GM12878 (cell line): ENCODE measurements around the gene SLC39A5. TPM values are rescaled to one million over a fixed set of nuclear protein-coding genes. Genes with fewer than 3 reads are reported as not detected.

ENCODE experiments used
- BHLHE40 ChIP-seq, 2 experiments: fragments of 450-650 bp in 1 of 2; IDR thresholded peaks; 2 replicates each; pipeline ENCODE4 v1.6.1; 2011 to 2017; ENCODE audit warnings: low read depth in 2 of 2, borderline replicate concordance in 1 of 2, improper control_type of control experiment in 1 of 2, low read length in 1 of 2, mild to moderate bottlenecking in 1 of 2
- EGR1 ChIP-seq, 2 experiments: IDR thresholded peaks; 1 replicate in 1 of 2; 2 replicates in 1 of 2; pipeline ENCODE4 v1.6.1; 2011 to 2012; ENCODE audit warnings: low read depth in 2 of 2, low read length in 2 of 2, borderline replicate concordance in 1 of 2, mild to moderate bottlenecking in 1 of 2, moderate library complexity in 1 of 2
- LARP7 ChIP-seq: fragments of 450-650 bp; IDR thresholded peaks from 2 replicates; pipeline ENCODE4 v1.6.1; 2017; ENCODE audit warnings: mild to moderate bottlenecking
- MAX ChIP-seq: IDR thresholded peaks from 2 replicates; pipeline ENCODE4 v1.6.1; 2012; ENCODE audit warnings: low read depth, low read length, improper control_type of control experiment
- MXI1 ChIP-seq: fragments of 150-350 bp; IDR thresholded peaks from 2 replicates; pipeline ENCODE4 v1.6.1; 2011; ENCODE audit warnings: low read depth, mild to moderate bottlenecking, inconsistent platforms, low read length, improper control_type of control experiment
- NR2C1 ChIP-seq: fragments of 450-650 bp; IDR thresholded peaks from 2 replicates; pipeline ENCODE4 v1.6.1; 2017; ENCODE audit warnings: antibody characterized with exemption, mild to moderate bottlenecking, moderate library complexity
- NR2F1 ChIP-seq: fragments of 450-650 bp; conservative IDR thresholded peaks from 2 replicates; pipeline ENCODE4 v1.6.1; 2017; ENCODE audit warnings: mild to moderate bottlenecking
- SMARCA5 ChIP-seq: fragments of 450-650 bp; IDR thresholded peaks from 2 replicates; pipeline ENCODE4 v1.6.1; 2017; ENCODE audit warnings: mild to moderate bottlenecking
- TCF7 ChIP-seq: IDR thresholded peaks from 2 replicates; pipeline ENCODE4 v1.6.1; 2014; ENCODE audit warnings: antibody characterized with exemption, borderline replicate concordance
- ZNF24 ChIP-seq: fragments of 450-650 bp; IDR thresholded peaks from 2 replicates; pipeline ENCODE4 v1.6.1; 2017; ENCODE audit warnings: antibody characterized with exemption, mild to moderate bottlenecking
- polyA plus RNA-seq, 11 experiments: library from polyadenylated mRNA; depleted of rRNA in 4 of 11; unstranded in 6 of 11; stranded (reverse) in 5 of 11; fragments of >200 nt; fragmentation: Nextera tagmentation in 4 of 11; fragmentation: Illumina TruSeq in 1 of 11; extraction: Ambion mirVana in 4 of 11; extraction: Trizol in 1 of 11; gene quantifications; 1 replicate in 1 of 11; 2 replicates in 10 of 11; pipeline versions ENCODE4 v1.2.1 to v1.2.3, GENCODE V29; 2011 to 2016; ENCODE audit warnings: inconsistent platforms in 2 of 11, missing spikeins in 2 of 11, low read depth in 1 of 11
- total RNA-seq, 4 experiments: library from RNA; depleted of rRNA in 3 of 4; stranded (reverse); fragments of >200 nt in 3 of 4; fragmentation: Illumina TruSeq in 1 of 4; extraction: Trizol in 1 of 4; gene quantifications; 2 replicates each; pipeline versions ENCODE4 v1.2.1 to v1.2.3, GENCODE V29; 2013 to 2021
- TF ChIP-seq, protein P1 (sequence below), 3 experiments: IDR thresholded peaks in 2 of 3; conservative IDR thresholded peaks in 1 of 3; 2 replicates each; pipeline ENCODE4 v1.5.1; 2011; ENCODE audit warnings: low read depth in 3 of 3, low read length in 3 of 3, mild to moderate bottlenecking in 3 of 3, control low read depth in 2 of 3, moderate library complexity in 2 of 3, inconsistent platforms in 1 of 3, mixed read lengths in 1 of 3; ENCODE audit not compliant: control insufficient read depth in 2 of 3, insufficient read depth in 1 of 3; ENCODE audit errors: extremely low read depth in 1 of 3
- TF ChIP-seq, protein P2 (sequence below): fragments of 450-650 bp; IDR thresholded peaks from 2 replicates; pipeline ENCODE4 v1.6.1; 2017; ENCODE audit warnings: low read depth, mild to moderate bottlenecking, moderate library complexity
- TF ChIP-seq, protein P3 (sequence below): fragments of 150-350 bp; IDR thresholded peaks from 2 replicates; pipeline ENCODE4 v1.6.1; 2014; ENCODE audit warnings: mild to moderate bottlenecking, low read depth, low read length
- TF ChIP-seq, protein P4 (sequence below): IDR thresholded peaks from 2 replicates; pipeline ENCODE4 v1.6.1; 2012; ENCODE audit warnings: low read depth, low read length, improper control_type of control experiment
- TF ChIP-seq, protein P5 (sequence below): fragments of 450-650 bp; IDR thresholded peaks from 2 replicates; pipeline ENCODE4 v1.6.1; 2017; ENCODE audit warnings: mild to moderate bottlenecking, moderate library complexity

The SLC39A5 gene
- total and polyA plus RNA-seq, 10 of the 15 experiments (the other 5 are each of a cell fraction or from before 2014, with no cell fraction given): 0.15 to 0.56 (median 0.15) TPM; not detected in 7

DNA sequence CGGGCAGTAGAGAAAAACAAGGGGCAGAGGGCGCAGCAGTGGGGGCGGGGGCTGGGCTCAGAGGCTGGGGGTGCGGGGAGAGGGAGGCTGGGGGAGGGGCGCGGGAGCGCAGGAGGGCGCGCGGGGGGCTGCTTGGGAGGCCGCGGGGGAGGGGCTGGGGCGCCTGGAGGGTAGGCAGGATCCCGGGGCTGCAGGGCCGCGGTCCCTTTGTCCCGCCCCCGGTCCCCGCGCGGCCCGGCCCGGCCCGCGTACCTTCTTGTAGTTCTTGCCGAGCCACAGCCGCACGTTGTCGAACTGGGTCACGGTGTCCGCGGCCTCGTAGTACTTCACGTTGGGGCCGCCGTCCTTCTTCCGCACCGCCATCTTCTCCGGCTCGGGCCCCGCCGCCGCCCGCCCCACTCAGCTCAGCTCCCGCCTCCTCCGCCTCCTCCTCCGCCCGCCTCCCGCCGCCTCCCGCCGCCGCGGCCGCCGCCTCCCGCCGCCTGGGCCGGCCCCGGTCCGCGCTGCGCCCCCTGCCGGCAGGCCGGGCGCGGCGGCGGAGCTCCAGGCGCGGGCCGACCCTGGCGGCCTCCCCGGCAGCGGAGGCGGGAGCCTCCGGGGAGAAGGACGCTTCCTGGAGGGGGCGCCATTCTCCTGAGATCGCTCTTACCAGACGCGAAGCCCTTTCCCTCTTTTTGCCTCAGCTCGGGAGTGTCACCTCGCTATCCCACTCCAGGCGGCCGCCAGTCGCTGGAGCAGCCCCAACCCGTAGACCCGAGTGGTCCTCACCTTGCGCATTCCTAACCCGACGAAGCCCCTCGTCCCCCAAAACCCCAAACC, 40.5 kb upstream of the SLC39A5 start, which contains the start of gene SMARCC2 (continued):
- TF ChIP-seq, protein P1, sequence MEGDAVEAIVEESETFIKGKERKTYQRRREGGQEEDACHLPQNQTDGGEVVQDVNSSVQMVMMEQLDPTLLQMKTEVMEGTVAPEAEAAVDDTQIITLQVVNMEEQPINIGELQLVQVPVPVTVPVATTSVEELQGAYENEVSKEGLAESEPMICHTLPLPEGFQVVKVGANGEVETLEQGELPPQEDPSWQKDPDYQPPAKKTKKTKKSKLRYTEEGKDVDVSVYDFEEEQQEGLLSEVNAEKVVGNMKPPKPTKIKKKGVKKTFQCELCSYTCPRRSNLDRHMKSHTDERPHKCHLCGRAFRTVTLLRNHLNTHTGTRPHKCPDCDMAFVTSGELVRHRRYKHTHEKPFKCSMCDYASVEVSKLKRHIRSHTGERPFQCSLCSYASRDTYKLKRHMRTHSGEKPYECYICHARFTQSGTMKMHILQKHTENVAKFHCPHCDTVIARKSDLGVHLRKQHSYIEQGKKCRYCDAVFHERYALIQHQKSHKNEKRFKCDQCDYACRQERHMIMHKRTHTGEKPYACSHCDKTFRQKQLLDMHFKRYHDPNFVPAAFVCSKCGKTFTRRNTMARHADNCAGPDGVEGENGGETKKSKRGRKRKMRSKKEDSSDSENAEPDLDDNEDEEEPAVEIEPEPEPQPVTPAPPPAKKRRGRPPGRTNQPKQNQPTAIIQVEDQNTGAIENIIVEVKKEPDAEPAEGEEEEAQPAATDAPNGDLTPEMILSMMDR (IDR thresholded peaks at IDR 0.05 in 2 of 3, conservative IDR thresholded peaks at IDR 0.05 in 1 of 3; ENCODE audit: control insufficient read depth in 2 of 3, extremely low read depth in 1 of 3, insufficient read depth in 1 of 3, low read depth in 3 of 3, low read length in 3 of 3): peak; percentile 68 to 87 (median 72); a peak in 5 of 6 replicates
- TF ChIP-seq, protein P2, sequence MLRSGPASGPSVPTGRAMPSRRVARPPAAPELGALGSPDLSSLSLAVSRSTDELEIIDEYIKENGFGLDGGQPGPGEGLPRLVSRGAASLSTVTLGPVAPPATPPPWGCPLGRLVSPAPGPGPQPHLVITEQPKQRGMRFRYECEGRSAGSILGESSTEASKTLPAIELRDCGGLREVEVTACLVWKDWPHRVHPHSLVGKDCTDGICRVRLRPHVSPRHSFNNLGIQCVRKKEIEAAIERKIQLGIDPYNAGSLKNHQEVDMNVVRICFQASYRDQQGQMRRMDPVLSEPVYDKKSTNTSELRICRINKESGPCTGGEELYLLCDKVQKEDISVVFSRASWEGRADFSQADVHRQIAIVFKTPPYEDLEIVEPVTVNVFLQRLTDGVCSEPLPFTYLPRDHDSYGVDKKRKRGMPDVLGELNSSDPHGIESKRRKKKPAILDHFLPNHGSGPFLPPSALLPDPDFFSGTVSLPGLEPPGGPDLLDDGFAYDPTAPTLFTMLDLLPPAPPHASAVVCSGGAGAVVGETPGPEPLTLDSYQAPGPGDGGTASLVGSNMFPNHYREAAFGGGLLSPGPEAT: no peak
- TF ChIP-seq NR2C1 (peak; percentile 16; the same call in 1 of the 2 replicates), SMARCA5 (peak; percentile 100), BHLHE40 (IDR thresholded peaks at IDR 0.05; ENCODE audit: borderline replicate concordance in 1 of 2, low read depth in 2 of 2, low read length in 1 of 2) (peak in 1 of 2 experiments; percentile 60; a peak in 1 of 4 replicates), MXI1 (peak; percentile 58), EGR1 (IDR thresholded peaks at IDR 0.05; ENCODE audit: borderline replicate concordance in 1 of 2, low read depth in 2 of 2, low read length in 2 of 2) (peak in 1 of 2 experiments; percentile 71; a peak in 2 of 3 replicates), ZNF24 (0 out of 2 replicates have a peak, but pooled peaks have one; percentile 37), NR2F1 (no peak), LARP7 (0 out of 2 replicates have a peak, but pooled peaks have one; percentile 16), MAX (0 out of 2 replicates have a peak, but pooled peaks have one; percentile 1), TCF7 (no peak)
- TF ChIP-seq, protein P3, sequence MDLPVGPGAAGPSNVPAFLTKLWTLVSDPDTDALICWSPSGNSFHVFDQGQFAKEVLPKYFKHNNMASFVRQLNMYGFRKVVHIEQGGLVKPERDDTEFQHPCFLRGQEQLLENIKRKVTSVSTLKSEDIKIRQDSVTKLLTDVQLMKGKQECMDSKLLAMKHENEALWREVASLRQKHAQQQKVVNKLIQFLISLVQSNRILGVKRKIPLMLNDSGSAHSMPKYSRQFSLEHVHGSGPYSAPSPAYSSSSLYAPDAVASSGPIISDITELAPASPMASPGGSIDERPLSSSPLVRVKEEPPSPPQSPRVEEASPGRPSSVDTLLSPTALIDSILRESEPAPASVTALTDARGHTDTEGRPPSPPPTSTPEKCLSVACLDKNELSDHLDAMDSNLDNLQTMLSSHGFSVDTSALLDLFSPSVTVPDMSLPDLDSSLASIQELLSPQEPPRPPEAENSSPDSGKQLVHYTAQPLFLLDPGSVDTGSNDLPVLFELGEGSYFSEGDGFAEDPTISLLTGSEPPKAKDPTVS: no peak
- TF ChIP-seq, protein P4, sequence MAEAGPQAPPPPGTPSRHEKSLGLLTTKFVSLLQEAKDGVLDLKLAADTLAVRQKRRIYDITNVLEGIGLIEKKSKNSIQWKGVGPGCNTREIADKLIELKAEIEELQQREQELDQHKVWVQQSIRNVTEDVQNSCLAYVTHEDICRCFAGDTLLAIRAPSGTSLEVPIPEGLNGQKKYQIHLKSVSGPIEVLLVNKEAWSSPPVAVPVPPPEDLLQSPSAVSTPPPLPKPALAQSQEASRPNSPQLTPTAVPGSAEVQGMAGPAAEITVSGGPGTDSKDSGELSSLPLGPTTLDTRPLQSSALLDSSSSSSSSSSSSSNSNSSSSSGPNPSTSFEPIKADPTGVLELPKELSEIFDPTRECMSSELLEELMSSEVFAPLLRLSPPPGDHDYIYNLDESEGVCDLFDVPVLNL: no peak
- TF ChIP-seq, protein P5, sequence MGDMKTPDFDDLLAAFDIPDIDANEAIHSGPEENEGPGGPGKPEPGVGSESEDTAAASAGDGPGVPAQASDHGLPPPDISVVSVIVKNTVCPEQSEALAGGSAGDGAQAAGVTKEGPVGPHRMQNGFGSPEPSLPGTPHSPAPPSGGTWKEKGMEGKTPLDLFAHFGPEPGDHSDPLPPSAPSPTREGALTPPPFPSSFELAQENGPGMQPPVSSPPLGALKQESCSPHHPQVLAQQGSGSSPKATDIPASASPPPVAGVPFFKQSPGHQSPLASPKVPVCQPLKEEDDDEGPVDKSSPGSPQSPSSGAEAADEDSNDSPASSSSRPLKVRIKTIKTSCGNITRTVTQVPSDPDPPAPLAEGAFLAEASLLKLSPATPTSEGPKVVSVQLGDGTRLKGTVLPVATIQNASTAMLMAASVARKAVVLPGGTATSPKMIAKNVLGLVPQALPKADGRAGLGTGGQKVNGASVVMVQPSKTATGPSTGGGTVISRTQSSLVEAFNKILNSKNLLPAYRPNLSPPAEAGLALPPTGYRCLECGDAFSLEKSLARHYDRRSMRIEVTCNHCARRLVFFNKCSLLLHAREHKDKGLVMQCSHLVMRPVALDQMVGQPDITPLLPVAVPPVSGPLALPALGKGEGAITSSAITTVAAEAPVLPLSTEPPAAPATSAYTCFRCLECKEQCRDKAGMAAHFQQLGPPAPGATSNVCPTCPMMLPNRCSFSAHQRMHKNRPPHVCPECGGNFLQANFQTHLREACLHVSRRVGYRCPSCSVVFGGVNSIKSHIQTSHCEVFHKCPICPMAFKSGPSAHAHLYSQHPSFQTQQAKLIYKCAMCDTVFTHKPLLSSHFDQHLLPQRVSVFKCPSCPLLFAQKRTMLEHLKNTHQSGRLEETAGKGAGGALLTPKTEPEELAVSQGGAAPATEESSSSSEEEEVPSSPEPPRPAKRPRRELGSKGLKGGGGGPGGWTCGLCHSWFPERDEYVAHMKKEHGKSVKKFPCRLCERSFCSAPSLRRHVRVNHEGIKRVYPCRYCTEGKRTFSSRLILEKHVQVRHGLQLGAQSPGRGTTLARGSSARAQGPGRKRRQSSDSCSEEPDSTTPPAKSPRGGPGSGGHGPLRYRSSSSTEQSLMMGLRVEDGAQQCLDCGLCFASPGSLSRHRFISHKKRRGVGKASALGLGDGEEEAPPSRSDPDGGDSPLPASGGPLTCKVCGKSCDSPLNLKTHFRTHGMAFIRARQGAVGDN: no peak
